Muscle of back (tissue), 11 donors: ENCODE measurements around the gene EML1. TPM values are rescaled to one million over a fixed set of nuclear protein-coding genes. Genes with fewer than 3 reads are reported as not detected.
A peak's percentile ranks its signal among the peaks of the same experiment; 100 is the strongest.

ENCODE experiments used
- DNase-seq, 3 donors: peaks; one replicate each; pipeline versions ENCODE4 v3.0.0 to v3.0.0-alpha.2; 2013
- polyA plus RNA-seq, 10 donors: library from polyadenylated mRNA; unstranded; fragments of 120-200 nt; gene quantifications; one replicate each; pipeline ENCODE4 v1.2.1, GENCODE V29; 2013; ENCODE audit not compliant: insufficient read length in 10 of 10

Gene EML1
- polyA plus RNA-seq, 10 donors = 38.0 to 53.9 (median 42.8) TPM

GRCh38 chr14:99899578-99900178, 106.5 kb downstream of the EML1 start:
- DNase-seq = peak in 1 of 3 donors; percentile 36

- no peak for DNase-seq
These were observed 109.7 kb downstream of the EML1 start for GRCh38 chr14:99902925-99903324.

- no peak for DNase-seq
These were observed 111.3 kb downstream of the EML1 start for GRCh38 chr14:99904506-99904905.

- DNase-seq = no peak
These were observed 111.9 kb downstream of the EML1 start for GRCh38 chr14:99905121-99905520.

- no peak for DNase-seq
These were observed 114.8 kb downstream of the EML1 start for GRCh38 chr14:99907761-99908652.

- no peak for DNase-seq
These were observed 115.5 kb downstream of the EML1 start for GRCh38 chr14:99908653-99909250.

- no peak for DNase-seq
These were observed 116.4 kb downstream of the EML1 start for GRCh38 chr14:99909513-99910064.

GRCh38 chr14:99910337-99911309, 117.4 kb downstream of the EML1 start:
- peak in 1 of 3 donors; percentile 63 for DNase-seq

GRCh38 chr14:99915305-99916090, 122.3 kb downstream of the EML1 start:
- DNase-seq = no peak

- DNase-seq = no peak
These were observed 122.8 kb downstream of the EML1 start for GRCh38 chr14:99916091-99916383.

- no peak for DNase-seq
These were observed 125.6 kb downstream of the EML1 start for GRCh38 chr14:99918781-99919180.

- DNase-seq = no peak
These were observed 128.2 kb downstream of the EML1 start for GRCh38 chr14:99921425-99921824.

- no peak for DNase-seq
These were observed 131.2 kb downstream of the EML1 start for GRCh38 chr14:99924379-99924778.

- no peak for DNase-seq
These were observed 132.3 kb downstream of the EML1 start for GRCh38 chr14:99925471-99925870.

GRCh38 chr14:99928963-99929362, 135.8 kb downstream of the EML1 start:
- DNase-seq = no peak

- no peak for DNase-seq
These were observed 136.4 kb downstream of the EML1 start for GRCh38 chr14:99929601-99930000.

GRCh38 chr14:99930420-99931274, 137.4 kb downstream of the EML1 start:
- DNase-seq = no peak

GRCh38 chr14:99931308-99931707, 138.1 kb downstream of the EML1 start:
- no peak for DNase-seq

GRCh38 chr14:99936056-99936455, 142.8 kb downstream of the EML1 start:
- DNase-seq = no peak
